Measurements from ENCODE around the gene FPGS. TPM values are rescaled to one million over a fixed set of nuclear protein-coding genes. Genes with fewer than 3 reads are reported as not detected.

FPGS gene
- total RNA-seq, 4 donors from 2014 or later, result 38.2 to 52.0 (median 47.0) TPM

GRCh38 chr9:127826253-127826913, 23.7 kb downstream of the FPGS start:
- intact Hi-C loops (cut with DNase I), result no loop called here

GRCh38 chr9:127828262-127829031, 25.8 kb downstream of the FPGS start:
- intact Hi-C loops (cut with DNase I), result no loop called here
- 13 to 19% methylated on average over 7 to 12 of the region's 34 CpGs for WGBS, 2 donors
- Histone ChIP-seq H3K36me3 (peaks cover 3 to 26% (median 4%) of the 10 kb centered on the region in 3 donors), H3K4me3 (peak overlapping the region; percentile 5 to 60 (median 28)), H3K27ac (peak overlapping the region; percentile 50 to 91 (median 79)), H3K9me3 (no peaks in the 10 kb centered on the region), H3K4me1 (peaks cover 15 to 72% (median 49%) of the 10 kb centered on the region in 3 donors), H3K27me3 (peaks cover 0 to 15% (median 0%) of the 10 kb centered on the region in 4 donors)
- DNase-seq, result no peak
- TF ChIP-seq CTCF (IDR thresholded peaks at IDR 0.05), result no peak
- TF ChIP-seq POLR2A (IDR thresholded peaks at IDR 0.05), result peak in 2 of 4 donors; percentile 66 to 70

More at GRCh38 chr9:127826253-127826913, 23.7 kb downstream of the FPGS start:
- TF ChIP-seq POLR2A (IDR thresholded peaks at IDR 0.05) (no peak), CTCF (IDR thresholded peaks at IDR 0.05) (no peak)
- DNase-seq, result no peak
- peaks cover 3 to 27% (median 4%) of the 10 kb centered on the region in 3 donors for H3K36me3 ChIP-seq
- peaks cover 0 to 15% (median 0%) of the 10 kb centered on the region in 4 donors for H3K27me3 ChIP-seq
- H3K4me3 ChIP-seq, result no peak overlapping the region
- H3K9me3 ChIP-seq, result no peaks in the 10 kb centered on the region
- H3K4me1 ChIP-seq, result peaks cover 15 to 51% (median 34%) of the 10 kb centered on the region in 3 donors
- peak overlapping the region in 2 of 4 donors; percentile 22 to 82 for H3K27ac ChIP-seq
- 55 to 71% methylated on average over 4 to 6 of the region's 7 CpGs for WGBS, 2 donors

- peak overlapping the region; percentile 50 to 91 (median 79) for H3K27ac ChIP-seq
- DNase-seq, result no peak
- TF ChIP-seq POLR2A (IDR thresholded peaks at IDR 0.05), result no peak
- no peak for TF ChIP-seq CTCF (IDR thresholded peaks at IDR 0.05)
- H3K4me3 ChIP-seq, result no peak overlapping the region
- intact Hi-C loops (cut with DNase I), result no loop called here
- H3K9me3 ChIP-seq, result no peaks in the 10 kb centered on the region
- WGBS, 2 donors, result 73 to 74% methylated on average over 6 of the region's 6 CpGs
- H3K27me3 ChIP-seq, result peaks cover 0 to 15% (median 0%) of the 10 kb centered on the region in 4 donors
- peaks cover 0 to 18% (median 3%) of the 10 kb centered on the region in 3 donors for H3K36me3 ChIP-seq
- peaks cover 15 to 77% (median 55%) of the 10 kb centered on the region in 3 donors for H3K4me1 ChIP-seq
Measured at GRCh38 chr9:127829205-127829906, 26.7 kb downstream of the FPGS start.

DNA sequence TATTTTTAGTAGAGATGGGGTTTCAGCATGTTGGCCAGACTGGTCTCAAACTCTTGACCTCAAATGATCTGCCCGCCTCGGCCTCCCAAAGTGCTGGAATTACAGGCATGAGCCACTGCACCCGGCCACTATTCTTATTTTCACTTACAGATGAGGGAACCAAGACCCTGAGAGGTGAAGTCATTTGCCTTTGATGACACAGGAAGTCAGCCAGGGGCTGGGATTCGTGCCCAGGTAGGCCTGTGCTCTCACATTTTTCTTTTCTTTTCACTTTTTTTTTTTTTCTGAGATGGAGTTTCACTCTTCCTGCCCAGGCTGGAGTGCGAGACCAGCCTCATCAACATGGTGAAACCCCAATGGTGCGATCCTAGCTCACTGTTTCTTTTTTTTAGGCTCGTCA, 29.6 kb downstream of the FPGS start:
- H3K36me3 ChIP-seq, result no peaks in the 10 kb centered on the region
- no peaks in the 10 kb centered on the region for H3K9me3 ChIP-seq
- H3K27ac ChIP-seq, result peak overlapping the region in 3 of 4 donors; percentile 25 to 90 (median 28)
- intact Hi-C loops (cut with DNase I), result no loop called here
- 63 to 74% methylated on average over 6 to 7 of the region's 7 CpGs for WGBS, 2 donors
- no peak overlapping the region for H3K4me3 ChIP-seq
- H3K4me1 ChIP-seq, result peaks cover 27 to 82% (median 73%) of the 10 kb centered on the region in 3 donors
- TF ChIP-seq POLR2A (IDR thresholded peaks at IDR 0.05) (no peak), CTCF (IDR thresholded peaks at IDR 0.05) (no peak)
- no peaks in the 10 kb centered on the region for H3K27me3 ChIP-seq
- no peak for DNase-seq
